Eye (tissue), 1 donor: ENCODE measurements around the gene SEC14L5.
"Not testable (repeated sequence)": the region's sequence is repeated elsewhere in the genome, so short reads cannot be mapped to it uniquely, and the experiment has no call there.

ENCODE experiments used
- DNase-seq: peaks from one replicate; pipeline ENCODE4 v3.0.0-alpha.2; 2015

Gene SEC14L5

DNA sequence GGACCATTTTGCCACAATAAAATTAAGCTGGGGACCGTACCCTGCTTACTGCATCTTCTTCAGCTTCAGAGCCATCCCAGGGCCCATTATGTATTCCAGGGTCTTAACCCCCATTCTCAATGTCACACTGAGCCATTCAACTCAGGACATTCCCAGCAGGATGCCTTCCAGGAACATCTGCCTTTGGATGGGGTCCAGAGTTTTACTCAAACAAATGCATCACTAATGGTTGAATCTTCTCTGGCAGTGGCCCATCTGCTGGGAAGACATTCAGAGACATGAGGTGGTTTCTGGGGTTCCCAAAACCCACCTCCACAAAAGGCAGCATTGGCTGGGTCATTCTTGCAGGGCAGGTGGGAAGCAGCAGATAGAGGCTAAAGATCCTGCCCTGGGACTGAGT, 3.4 kb upstream of the SEC14L5 start:
- DNase-seq = no peak

DNA sequence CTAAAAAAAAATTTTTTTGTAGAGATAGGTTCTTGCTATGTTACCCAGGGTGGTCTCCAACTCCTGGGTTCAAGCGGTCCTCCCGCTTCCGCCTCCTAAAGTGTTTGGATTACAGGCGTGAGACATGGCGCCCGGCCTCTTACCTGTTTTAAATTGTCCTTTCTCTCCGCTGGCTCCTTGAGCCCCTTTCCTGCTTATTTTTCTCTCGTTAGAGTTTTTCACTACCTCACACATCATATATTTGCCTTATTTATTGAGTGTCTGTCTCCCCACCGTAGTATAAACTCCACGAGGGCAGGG, 760 bp upstream of the SEC14L5 start:
- no peak for DNase-seq

DNA sequence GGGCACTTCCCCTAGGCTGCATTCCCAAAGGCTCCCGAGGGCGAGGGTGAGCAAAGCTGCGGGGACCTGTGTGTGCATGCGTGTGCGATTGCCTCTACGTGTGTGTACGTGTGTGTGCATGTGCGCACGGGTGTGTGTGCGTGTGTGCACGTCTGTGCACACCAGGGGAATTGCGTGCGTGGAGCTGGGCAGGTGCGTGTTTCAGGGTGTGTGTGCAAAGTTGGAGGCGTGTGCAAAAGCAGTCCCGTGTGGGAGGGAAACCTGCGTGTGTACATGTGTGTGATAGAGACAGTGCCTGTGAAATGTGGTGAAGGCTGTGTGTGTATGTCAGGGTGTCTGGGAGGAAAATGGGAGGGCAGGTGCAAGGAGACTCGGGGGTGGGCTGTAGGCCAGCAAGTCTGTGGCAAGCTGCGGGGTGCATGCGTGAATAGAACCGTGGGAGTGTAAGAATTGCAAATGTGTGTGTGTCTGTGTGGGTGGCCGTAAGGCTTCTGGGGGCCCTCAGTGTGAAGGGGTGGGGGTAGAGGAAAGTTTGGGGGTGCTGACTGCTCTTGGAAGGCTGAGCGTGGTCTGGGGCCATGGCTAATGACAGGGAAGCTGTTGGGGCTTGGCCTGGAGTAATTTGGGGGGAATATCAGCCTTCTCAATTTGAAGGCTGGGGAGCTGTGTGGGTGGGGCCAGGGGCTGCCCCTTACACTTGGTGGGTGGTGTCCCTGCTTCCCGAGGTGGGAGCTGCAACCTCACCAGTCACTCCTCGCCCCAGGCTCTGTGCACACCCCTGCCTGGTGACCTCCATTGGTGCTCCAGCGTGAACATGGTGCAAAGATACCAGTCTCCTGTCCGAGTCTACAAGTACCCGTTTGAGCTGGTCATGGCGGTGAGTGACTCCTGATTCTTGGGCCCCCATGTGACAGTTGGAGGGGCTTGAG, 644 bp downstream of the SEC14L5 start:
- DNase-seq = no peak

DNA sequence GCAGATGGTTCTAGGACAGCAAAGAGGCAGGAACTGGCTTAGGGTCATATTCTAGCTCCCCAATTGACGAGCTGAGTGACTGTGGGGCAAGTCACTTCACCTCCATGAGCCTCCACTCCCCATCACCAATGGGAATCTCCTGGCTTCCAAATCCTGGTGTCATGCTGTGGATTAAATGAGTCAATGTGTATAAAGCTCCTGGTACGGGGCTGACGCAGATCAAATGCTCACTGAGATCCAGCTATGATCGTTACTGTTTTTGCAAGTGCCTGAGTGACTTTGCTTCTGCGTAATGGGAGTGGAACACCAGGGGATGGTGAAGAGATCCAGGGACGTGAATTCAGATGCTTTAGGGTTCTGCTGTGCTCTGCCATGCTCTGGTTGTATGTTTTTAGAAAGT, 2.4 kb downstream of the SEC14L5 start:
- DNase-seq = no peak

DNA sequence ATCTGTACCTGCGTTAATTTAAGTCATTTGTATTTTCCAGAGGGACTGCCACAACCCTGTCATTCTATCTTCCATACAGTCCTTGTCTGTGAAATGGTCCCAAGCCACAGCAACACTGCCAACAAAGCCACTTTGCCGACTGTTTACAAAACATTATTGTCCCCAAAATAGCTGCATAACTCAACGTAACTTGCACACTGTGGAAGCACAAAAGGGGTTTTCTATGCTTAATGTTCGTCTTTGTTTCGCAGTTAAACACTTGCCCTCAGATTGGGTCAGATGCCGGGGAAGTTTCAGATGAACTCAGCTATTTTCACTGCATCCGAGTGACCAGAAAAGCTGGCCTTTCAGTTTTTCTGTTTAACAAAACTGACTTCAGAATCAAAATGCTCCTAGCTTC, 4.6 kb downstream of the SEC14L5 start:
- no peak for DNase-seq

DNA sequence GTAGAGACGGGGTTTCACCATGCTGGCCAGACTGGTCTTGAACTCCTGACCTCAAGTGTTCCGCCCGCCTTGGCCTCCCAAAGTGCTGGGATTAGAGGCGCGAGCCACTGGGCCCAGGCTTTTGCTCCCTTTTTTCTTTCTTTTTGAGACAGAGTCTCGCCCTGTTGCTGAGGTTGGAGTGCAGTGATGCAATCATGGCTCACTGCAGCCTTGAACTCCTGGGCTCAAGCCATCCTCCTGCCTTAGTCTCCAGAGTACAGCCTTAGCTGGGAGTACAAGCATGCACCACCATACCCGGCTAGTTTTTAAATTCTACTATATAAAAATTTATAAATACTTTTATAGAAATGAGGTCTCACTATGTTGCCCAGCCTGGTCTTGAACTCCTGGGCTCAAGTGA, 5.4 kb downstream of the SEC14L5 start:
- not testable (repeated sequence) for DNase-seq

DNA sequence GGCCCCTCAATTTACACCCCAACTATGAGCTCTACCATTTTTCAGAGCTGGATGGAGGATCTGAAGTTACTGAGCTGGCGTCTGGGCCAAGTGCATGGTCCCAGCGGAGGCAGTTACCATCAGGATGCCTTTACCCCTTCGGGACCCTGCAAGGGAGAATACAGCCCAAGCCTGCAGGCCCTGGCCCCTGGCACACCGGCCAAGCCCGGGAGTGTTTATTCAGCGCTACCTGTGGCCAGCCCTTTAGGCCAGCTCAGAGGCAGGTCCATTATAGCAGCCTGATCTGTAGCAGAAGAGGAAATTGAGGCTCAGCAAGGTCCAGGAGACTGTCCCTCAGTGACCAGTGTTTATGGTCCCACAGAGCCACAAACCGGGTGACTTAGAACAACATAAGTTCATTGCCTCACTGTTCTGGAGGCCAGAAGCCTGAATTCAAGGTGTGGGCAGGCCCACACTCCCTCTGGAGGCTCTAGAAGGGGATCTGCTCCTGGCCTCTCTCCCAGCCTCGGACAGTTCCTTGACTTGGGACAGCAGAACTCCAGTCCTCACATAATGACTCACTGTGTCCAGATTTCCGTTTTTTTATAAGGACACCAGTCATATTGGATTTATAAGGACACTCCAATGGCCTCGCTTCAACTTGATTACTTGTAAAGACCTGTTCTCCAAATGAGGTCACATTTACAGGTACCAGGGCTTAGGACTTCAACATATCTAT, 8.8 kb downstream of the SEC14L5 start:
- no peak for DNase-seq

DNA sequence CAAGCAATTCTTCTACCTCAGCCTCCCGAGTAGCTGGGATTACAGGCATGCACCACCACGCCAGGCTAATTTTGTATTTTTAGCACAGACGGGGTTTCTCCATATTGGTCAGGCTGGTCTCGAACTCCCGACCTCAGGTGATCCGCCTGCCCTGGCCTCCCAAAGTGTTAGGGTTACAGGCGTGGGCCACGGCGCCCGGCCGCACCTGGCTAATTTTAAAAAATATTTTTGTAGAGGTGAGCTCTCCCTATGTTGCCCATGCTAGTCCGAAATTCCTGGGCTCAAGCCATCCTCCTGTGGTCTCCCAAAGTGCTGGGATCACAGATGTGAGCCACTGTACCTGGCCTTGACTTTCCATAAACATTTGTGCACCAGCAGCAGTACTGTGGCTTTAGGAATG, 10.1 kb downstream of the SEC14L5 start:
- not testable (repeated sequence) for DNase-seq

DNA sequence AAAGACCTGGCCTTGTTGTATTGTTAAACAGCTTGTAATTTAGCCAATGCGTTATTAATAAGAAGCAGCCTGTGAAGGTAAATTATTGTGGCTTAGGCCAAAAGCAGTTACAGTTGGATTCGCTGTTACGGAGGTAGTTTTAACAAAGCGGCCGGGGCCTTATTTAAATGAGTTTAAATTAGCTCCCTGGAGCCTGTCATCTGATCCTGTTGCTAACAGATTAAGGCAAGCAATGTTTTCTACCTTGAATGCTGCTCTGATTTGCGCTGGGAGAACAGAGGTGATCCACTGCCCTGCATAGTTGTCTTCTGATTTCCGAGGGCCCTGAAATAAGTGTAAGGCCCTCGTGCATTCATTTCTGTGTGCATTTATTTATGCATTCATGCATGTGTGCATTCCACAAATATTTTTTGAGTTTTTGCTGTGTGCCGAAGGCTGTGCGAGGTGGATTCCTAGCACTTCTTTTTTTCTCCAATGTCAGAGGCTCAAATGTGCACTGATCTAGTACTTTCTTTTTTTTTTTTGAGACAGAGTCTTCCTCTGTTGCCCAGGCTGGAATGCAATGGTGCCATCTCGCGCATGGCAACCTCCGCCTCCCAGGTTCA, 10.9 kb downstream of the SEC14L5 start:
- DNase-seq = peak; percentile 29

DNA sequence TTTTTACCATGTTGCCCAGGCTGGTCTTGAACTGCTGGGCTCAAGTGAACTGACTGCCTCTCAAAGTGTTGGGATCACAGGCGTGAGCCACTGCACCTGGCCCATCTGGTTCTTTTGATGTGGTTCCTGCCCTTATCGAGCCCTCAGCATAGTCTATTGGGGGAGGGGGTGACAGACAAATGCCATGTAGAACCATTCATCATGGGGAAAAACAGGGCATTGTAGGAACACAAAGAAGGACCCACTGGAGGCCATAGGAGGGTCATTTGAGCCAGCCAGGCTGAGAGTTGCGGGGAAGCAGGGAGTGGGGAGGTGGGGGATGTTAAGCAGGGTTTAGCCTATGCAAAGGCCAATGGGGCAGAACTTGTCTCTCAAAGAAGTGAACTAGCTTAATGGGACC, 11.9 kb downstream of the SEC14L5 start:
- no peak for DNase-seq

DNA sequence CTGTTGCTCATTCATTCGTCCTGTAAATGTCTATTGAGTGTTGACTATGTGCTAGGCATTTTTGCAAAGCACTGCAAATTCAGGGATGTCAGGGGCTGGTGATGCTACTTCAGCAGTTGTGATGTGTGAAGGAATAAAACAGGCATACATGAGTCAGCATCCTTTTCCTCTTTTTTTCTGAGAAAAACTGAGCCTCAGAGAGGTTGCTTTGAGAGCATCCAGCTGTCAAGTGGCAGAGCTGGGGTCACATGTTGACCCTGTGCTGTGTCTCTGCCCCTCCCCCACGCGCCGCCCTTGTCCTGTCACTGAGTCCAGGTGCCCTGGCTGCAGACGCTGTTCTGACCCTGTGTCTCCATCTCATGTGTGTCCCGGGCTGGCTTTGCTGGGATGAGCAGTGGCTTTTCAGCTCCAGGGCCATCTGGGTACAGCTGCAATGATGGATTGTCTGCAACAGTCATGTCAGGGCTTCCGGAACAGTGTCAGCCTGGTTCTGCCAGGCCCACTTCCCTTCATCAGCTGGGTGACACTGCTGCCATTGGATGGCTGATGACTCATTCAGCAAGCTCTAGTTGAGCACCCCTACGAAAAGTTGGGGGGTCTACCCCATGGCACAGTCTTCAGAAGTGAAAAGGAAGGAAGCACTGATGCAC, 14.9 kb downstream of the SEC14L5 start:
- no peak for DNase-seq

DNA sequence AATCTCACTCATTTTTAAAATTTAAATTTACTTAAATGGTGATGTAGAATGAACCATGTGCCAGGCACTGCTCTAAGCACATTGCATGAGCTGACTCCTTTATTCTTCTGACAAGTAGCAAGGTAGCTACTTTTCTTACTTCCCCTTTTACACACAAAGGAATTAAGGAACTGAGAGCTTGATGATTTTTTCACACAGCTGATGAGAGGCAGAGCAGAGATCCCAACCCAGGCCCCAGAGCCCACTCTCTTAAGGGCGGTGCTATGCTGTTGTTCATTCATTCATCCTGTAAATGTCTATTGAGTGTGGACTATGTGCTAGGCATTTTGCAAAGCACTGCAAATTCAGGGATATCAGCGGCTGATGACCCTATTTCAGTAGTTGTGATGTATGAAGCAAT, 17.9 kb downstream of the SEC14L5 start:
- DNase-seq = no peak

DNA sequence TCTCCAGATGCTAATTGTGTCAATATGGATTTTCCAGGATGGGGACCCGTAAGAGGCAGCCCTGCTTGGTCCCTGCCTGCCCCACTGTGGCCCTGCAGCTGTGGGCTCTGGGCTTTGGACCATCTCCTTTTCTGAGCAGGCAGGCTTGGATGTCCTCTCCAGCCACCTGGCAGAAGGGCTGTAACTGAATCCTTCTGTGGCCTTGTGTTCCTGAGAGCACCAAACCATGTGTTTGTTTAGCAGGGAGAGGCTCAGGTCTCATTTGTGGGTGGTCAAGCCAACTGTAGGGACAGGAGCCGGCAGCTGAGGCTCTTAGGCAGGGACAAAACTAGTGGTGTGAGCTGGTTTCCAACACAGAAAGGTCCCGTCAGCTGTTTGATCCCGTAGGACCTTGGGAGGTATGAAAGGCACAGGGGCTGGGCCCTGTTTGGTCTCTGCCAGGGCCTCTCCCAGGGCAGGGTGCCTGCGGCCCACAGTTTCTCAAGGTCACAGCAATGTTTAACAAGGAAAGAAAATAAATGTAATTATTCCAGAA, 18.5 kb downstream of the SEC14L5 start:
- DNase-seq = no peak

DNA sequence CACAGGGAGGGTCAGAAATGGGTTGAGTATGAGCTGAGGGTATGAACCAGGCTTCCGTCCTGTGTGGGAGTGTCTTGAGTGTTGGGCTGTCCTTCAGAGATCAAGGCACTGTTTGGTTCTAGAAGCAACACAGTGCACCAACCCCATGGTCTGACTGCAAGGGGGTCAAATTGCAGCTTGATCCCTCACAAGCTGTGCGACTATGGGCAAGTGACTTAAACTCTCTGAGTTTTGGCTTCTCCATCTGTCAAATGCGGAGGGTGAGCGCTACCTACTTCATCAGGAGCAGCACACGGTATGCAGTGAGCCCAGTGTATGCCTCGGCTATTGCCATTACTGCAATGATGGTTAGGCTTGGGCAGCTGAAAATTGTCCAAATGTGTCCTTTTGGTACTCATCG, 21.0 kb downstream of the SEC14L5 start:
- no peak for DNase-seq

DNA sequence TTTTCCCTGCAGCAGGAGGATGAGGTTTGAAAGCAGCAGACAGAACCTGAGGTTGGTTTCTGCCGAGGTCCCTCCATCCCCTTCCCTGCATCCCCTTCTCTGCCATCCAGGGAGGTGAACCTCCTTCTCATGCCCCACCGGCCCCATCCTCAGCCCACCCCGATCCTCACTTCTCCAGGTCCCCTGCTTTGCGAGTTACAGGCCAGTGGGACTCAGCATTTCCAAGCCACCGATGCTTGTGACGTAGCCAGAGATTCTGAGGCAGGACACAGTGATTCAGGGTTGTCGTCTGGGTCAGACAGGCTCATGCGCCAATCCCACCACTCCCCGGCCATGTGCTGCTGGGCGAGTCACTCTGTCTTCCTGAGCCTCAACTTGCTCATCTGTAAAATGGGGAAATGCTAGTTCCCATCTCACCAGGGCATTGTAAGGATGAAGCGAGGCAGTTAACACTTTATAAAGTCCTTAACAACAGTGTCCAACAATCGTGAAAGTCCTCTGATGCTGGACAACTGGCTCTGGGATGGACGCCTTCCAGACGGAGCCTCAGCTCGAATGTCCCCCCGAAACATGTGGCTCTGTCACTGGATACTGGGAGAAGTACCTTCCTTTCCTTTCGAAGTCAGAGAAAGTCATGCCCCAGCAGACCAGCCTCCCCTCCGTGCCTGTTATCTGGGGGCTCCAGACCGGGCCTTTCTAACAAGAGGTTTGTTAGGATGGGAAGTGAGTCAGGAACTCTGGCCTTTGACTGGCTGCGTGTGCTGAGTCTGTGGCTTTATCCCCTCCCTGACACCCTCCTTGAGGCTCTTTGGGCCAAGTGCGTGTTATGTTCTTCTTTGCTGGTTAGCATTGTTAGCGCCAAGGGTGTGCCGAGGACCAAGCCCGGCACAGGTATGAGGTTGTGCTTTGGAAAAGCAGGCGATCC, 21.9 kb downstream of the SEC14L5 start:
- DNase-seq = no peak

DNA sequence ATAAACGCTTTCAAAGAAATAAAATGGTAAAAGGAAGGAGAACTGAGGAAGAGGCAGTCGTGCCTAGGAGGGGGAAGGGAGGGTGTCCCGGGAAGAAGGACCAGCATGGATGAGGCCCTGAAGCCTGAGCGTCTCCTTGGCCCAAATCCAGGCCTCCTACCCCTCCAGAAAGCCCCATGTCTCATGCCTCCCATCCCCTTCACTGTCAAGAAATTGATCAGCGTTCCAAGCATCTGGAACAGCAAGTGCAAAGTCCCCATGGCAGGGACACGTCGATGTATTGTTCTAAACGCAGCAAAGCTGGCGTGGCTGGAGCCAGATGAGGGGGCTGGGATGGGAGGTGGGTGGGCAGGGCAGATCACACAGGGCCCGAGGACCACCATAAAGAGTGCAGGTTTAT, 22.6 kb downstream of the SEC14L5 start:
- DNase-seq = no peak

DNA sequence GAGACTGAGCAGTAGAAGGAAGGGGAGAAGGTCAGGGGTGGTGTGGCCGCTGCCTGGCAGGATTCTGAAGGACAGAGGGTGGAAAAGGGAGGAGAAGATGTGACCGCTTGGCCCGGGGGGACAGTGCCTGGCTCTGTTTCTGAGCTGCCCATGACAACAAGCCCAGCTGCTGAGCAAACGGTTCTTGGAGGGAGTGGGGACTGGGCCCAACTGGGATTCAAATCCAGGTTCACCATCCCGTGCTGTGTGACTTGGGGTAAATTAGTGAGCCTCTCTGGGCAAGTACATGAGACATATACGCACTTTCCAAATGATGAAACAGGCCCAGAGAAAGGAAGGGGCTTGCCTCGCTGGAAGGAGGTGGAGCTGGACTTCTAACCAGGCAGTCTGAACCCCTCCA, 23.3 kb downstream of the SEC14L5 start:
- DNase-seq = no peak

DNA sequence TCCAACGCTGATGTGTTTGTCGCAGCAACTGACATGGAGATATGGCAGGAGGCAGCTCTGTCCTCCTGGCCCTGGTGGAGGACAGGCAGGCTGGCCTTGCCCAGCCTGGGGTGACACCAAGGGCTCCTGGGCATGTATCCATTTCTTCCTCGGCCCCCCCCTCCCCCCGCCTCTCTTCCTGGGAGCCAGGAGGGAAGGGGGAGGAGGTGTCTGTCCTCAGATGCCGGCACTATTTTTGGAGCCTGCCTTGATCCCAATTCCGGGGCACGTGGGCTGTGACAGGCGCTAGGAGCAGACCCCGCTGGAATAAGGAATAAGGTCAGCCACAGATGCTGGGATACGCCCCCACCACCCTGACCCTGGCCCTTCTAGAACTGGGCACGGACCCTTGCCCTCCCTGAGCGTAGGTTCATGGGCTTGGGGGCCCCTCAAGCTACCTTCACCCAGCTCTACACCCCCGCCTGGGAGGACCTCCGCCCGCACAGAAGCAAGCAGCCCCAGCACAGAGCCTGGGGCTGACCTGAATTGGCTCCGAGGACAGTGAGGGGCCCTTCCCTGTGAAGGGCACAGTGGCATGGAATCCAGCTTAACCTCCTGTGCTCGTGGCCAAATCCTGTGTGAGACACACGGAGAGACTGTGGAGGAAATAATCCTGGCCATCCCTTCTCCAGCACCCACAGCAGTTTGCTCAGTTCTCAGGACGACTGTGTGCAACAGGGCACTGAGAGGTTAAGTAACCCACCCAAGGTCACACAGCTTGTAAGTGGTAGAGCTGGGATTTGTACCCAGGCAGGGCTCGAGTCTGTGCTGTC, 24.1 kb downstream of the SEC14L5 start:
- no peak for DNase-seq

DNA sequence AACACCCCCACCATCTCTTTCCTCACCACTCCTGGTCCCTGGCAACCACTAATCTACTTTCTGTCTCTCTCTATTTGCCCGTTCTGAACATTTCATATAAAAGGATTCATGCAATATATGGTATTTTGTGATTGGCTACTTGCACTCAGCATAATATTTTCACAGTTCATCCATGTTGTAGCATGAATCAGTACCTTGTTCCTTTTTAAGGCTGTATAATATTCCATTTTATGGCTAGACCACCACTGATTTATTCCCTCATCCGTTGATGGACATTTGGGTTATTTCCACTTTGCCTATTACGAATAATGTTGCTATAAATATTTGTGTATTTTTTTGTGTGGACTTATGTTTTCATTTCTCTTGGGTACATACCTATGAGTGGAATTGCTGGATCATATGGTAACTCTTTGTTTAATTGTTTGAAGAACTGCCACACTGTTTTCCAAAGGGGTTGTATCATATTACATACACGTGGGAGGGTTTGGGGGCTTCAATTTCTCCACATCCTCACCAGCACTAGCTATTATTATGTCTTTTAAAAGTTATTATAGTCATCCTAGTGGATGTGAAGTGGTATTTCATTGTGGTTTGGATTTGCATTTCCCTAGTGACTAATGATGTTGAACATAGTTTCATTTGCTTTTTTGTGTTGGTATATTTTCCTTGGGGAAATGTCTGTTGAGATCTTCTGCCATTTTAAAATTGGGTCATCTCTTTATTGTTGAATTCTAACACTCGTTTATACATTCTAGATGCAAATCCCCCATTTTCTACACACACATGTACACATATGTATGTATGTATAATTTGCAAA, 26.3 kb downstream of the SEC14L5 start:
- no peak for DNase-seq

DNA sequence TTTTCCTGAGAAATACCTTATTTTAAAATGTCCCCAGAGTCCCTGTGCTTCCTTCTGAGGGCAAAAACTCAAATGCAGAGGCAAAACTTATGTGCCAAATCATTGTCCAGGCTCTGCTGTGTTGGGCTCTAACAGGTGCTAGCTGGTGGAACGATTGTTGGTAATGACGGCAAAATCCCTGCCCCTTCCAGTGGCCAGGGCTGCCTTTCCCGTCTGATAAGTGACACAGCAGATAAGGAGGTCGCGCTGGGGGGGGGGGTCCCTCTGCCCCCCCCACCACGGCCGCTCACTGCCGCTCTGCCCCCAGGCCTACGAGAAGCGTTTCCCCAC, 29.1 kb downstream of the SEC14L5 start:
- DNase-seq = no peak
